Activated T-cell treated with anti-CD3 and anti-CD28 coated beads for 48 hours (primary cell): ENCODE results near the gene GPR39.

Source experiments
- DNase-seq: peaks from one replicate; pipeline ENCODE4 v3.0.0-alpha.2; 2020; ENCODE audit warnings: low read depth

The GPR39 gene

GRCh38 chr2:132567682-132568081, 151.1 kb downstream of the GPR39 start:
- no peak for DNase-seq

DNA sequence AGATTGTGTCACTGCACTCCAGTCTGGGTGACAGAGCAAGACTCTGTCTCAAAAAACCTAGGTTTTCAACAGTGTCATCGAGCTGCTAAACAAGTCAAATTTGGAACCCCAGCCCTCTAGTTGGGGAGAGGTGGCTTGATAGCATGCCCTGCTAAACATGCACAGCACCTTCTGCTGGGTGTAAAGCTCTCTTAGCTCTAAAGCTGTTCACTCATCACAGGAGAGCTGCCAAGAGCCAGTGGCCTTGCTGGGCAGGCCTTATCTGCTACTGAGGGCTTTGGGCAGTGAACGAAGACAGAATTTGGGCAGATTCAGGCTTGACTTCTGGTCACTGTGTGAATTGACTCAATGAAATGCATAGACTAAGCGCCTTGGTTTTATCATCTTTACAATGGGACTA, 152.1 kb downstream of the GPR39 start:
- no peak for DNase-seq

DNA sequence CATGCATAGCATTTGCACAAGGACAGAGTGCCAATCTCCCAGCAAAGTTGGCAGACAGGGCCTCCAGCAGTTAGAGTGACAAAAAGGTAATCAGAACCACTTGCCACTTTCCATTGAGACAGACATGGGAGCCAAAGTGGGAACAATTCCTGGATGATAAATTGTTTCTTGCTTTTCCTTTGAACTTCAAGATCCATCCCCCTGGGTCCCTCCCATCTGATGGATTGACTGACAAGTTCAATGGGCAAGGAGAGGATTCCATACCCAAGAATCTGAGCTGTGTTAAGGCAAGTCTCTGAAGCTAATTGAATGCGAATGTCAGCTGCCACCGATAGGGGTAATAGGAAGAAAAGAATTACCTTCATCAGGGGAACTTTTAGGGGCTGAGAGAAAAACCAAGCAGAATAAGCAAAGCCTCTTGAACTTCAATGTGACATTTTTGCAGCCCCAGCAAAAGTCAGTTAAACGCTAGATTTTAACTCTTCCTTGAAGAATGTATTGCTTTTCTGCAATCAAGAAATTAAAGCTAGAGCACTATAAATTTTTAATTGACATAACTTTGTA, 156.9 kb downstream of the GPR39 start:
- DNase-seq, result no peak

- no peak for DNase-seq
Measured at GRCh38 chr2:132577686-132578085, 161.1 kb downstream of the GPR39 start.

DNA sequence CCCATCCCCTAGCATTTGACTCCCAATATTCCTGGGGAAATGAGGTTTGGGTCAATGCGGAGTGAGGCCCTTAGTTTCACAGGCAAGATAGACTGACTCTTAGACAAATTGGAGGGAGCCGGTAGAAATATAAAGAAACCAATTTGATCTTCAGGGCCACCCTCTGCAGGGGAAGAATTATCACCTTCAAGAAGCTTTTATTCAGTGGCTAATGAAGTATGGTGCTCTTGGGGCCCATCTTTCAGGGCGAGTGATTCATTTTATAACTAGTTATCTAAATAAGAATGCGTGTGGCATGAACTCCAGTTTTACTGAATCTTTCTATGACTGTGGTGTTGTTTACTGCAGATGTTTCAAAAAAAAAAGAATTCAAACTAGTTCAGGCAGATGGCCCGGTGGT, 165.0 kb downstream of the GPR39 start:
- no peak for DNase-seq

- DNase-seq, result no peak
Measured at GRCh38 chr2:132581991-132582738, 165.6 kb downstream of the GPR39 start.

- DNase-seq, result no peak
Measured at GRCh38 chr2:132583666-132584360, 167.2 kb downstream of the GPR39 start.

DNA sequence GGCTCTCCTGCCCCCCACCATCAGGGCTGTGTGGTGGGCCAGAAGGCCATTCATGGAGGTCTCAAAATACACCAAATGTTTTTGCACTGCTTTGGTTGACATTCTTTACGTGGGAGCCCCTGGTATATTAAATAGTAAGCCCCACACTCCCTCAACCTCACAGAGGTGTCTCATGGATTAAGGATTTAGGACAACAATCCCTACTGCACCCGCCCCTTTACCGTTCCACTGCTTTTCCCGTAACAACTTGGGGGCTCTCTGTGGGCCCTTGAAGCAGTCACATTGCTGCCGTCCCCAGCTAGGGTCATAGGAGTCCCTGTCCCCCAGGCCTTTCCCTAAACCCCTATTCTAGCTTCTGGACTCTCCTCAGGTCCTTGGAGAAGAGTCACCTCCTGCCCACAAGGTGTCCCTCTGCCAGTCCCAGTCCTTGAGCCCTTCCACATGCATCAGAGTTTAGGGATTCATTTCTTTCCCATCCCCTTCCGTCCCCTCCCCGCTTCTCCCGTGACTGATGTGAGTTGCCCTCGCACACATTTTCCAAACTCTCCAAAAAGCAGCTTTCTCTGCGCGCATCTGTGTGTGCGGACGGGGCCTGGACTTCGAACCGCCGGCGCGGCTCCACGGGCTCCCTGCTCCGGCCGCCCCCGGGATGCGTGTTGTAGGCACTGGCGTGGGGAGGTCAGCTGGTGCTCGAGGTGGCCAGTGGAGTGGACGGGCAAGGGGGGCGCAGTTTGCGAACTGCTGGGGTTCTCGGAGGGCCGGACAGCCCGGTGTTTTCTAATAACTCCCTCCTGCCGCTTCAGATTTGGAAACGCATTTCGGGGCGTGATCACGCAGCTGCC, 168.6 kb downstream of the GPR39 start:
- no peak for DNase-seq

GRCh38 chr2:132586101-132586511, 169.5 kb downstream of the GPR39 start:
- no peak for DNase-seq

GRCh38 chr2:132586835-132587234, 170.2 kb downstream of the GPR39 start:
- DNase-seq, result no peak

DNA sequence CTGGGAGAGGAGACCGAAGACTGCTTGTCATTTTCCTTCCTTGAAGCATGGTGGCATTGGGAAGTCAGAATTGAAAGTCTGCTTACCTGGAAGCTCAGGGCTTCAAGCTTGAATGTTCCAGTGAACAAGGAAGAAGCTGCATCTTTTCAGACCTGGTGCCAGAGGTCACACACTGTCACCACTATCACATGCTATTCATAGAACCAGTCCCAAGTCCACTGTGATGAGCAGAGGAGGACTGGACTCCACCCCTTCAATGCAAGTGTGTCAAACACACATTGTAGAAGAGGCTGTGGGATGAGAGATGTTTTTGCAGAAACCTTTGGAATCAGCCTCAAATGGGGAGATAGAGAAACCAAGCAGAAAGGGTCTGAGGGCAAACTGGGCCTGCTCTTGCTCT, 172.0 kb downstream of the GPR39 start:
- no peak for DNase-seq

GRCh38 chr2:132589111-132589830, 172.7 kb downstream of the GPR39 start:
- DNase-seq, result no peak

- DNase-seq, result no peak
Measured at GRCh38 chr2:132589966-132590365, 173.4 kb downstream of the GPR39 start.

DNA sequence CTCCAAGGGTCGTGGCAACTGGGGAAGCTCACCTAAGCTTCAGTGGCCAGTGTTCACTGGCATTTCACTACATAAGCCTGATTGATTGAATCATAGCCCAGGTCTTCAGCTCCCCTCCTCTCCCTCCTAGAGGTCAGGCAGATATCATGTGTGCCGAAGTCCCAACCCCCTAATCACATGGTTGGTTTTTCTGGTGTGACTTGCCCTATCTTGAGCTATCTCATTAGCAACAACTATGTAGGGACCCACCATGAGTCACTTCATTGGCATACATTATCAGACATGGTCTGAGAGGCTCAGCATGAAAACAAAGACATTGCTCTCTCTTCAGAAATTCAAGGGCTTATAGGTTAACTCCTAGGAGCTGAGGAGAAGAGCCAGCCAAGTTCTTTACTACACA, 176.6 kb downstream of the GPR39 start:
- no peak for DNase-seq

DNA sequence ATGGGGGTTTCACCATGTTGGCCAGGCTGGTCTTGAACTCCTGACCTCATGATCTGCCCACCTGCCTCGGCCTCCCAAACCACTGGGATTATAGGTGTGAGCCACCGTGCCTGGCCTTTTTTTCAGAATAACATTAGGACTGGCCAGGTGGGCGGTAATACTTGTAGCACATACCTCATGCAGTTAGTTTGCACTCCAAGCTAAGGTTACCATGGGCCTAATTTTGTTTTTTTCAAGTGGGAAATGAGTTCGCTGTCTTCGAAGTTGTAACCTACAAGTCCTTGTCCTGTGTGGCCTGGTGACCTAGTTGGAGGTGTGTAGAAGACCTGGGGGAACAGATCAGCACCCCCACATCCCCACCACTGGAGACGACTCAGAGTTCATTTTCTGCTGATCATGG, 178.6 kb downstream of the GPR39 start:
- DNase-seq, result no peak

DNA sequence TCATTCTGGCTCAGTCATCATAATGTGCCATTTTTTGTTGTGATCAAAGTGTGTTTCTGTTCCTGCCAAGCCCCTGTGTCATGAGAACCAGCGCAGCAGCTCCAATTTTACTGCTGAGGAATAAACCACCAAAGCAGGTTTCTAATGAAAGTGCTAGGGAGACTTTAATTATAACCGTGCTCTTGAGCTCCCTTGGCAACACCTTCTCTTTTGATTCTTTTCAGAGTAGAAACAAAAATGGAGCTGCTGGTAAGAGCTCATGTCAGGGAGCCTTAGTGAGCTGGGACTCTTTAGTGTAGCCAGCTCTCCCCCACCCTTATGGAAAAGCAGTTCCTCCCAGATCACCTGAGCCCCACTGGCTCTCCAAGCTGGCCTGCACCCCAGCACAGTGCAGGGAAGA, 179.1 kb downstream of the GPR39 start:
- no peak for DNase-seq

DNA sequence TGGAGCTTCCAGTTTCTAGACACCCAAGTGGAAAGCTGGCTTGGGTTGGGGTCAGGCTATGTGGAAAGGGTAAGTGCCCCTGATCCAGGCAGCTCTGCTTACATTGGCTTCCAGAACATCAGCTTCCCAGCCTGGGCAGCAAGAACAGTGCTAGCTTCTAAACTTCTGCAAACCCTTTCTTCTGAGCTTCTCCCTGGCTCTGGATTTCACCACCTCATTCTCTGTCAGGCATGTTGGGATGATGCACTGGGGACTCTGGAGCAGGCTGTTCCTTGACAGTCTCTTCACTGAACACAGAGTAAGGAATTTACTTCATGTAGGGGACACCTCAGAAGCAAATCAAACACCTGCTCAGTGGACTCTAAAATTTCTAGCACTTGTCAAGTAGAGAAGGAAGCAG, 180.6 kb downstream of the GPR39 start:
- DNase-seq, result no peak

- DNase-seq, result no peak
Measured at GRCh38 chr2:132597831-132598230, 181.2 kb downstream of the GPR39 start.

DNA sequence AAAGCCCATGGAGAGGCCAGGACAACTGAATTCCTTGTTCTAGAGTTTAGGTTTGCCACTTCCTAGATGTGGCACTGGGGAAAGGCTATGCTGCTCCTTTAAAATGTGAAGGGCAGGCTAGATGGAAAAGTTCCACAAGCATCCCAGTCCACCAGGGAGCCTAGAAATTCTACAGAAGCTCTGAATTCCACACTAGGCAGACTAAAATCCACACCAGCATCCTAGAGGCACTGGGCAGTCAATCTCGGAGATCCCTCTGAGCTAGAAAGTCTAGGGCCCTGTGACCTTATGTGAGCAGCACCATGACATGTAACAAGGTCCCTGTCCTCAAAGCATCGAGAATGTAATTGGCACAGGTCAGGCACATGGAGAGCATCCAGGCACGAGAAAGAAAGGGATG, 181.9 kb downstream of the GPR39 start:
- no peak for DNase-seq

GRCh38 chr2:132599556-132599955, 183.0 kb downstream of the GPR39 start:
- no peak for DNase-seq

DNA sequence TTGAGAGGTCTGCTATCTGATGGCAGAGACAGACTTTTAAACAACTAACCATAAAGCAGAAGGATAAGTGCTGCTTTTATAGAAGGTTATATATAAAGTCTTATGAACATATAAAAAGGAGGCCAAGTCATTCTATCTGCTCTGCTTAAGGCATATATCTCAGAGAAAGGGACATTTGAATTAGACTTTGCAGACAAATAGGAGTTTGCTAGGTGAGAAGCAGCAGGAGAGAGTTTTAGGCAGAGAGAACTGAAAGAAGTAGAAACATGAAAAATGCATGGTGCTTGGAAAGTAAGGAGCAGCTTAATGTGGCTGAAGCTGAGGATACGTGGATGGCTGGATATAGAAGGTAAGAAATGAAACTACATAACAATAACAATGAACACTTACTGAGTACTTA, 188.0 kb downstream of the GPR39 start:
- no peak for DNase-seq
